ENCODE measurements around the gene CD55. TPM values are rescaled to one million over a fixed set of nuclear protein-coding genes. Genes with fewer than 3 reads are reported as not detected.
"Not testable (repeated sequence)": the region's sequence is repeated elsewhere in the genome, so short reads cannot be mapped to it uniquely, and the experiment has no call there.

Gene CD55
- total RNA-seq, 3 donors from 2014 or later (not counting 1 experiment from before 2014, with no cell fraction given) = 80.7 to 138 (median 113) TPM

DNA sequence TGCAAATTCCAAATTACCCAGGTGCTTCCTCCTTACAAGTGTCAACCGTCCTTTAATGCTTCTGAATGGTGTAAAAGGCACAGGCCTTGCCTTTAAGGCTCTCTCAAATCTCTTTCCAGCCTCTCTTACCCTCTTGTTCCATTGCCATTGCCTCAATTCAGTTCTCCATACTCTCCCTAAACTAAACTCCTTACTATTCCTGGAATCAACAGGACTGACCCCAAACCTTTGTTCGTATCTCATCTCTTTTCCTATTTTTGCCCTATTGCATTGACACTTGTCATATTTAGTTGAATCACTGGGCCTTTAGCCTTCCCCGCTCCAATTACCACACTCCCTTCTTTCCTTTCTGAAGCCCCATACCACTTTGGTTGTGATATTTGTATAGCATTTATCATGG, 3.9 kb upstream of the CD55 start:
- no peaks in the 10 kb centered on the region for H3K27me3 ChIP-seq (ENCODE audit: control insufficient read depth, insufficient read depth, low read length)
- H3K36me3 Mint-ChIP-seq = no peaks in the 10 kb centered on the region
- peaks cover 13 to 17% of the 10 kb centered on the region in 2 donors for H3K4me1 Mint-ChIP-seq
- ATAC-seq (no peak), DNase-seq (no peak)
- H3K27ac Mint-ChIP-seq = no peak overlapping the region
- H3K27me3 Mint-ChIP-seq (ENCODE audit: low read depth in 2 of 2) = peaks cover 3 to 8% of the 10 kb centered on the region in 2 donors
- no peaks in the 10 kb centered on the region for H3K36me3 ChIP-seq (ENCODE audit: control insufficient read depth, insufficient read depth, low read length)
- no peak overlapping the region for H3K4me3 Mint-ChIP-seq
- H3K27ac ChIP-seq (ENCODE audit: low read length) = no peak overlapping the region
- no peak overlapping the region for H3K4me3 ChIP-seq (ENCODE audit: low read length)
- TF ChIP-seq, protein P1, sequence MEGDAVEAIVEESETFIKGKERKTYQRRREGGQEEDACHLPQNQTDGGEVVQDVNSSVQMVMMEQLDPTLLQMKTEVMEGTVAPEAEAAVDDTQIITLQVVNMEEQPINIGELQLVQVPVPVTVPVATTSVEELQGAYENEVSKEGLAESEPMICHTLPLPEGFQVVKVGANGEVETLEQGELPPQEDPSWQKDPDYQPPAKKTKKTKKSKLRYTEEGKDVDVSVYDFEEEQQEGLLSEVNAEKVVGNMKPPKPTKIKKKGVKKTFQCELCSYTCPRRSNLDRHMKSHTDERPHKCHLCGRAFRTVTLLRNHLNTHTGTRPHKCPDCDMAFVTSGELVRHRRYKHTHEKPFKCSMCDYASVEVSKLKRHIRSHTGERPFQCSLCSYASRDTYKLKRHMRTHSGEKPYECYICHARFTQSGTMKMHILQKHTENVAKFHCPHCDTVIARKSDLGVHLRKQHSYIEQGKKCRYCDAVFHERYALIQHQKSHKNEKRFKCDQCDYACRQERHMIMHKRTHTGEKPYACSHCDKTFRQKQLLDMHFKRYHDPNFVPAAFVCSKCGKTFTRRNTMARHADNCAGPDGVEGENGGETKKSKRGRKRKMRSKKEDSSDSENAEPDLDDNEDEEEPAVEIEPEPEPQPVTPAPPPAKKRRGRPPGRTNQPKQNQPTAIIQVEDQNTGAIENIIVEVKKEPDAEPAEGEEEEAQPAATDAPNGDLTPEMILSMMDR (IDR thresholded peaks at IDR 0.05) = no peak
- intact Hi-C loops (cut with micrococcal nuclease) = no loop called here
- no peaks in the 10 kb centered on the region for H3K9me3 Mint-ChIP-seq
- H3K4me1 ChIP-seq (ENCODE audit: control insufficient read depth, insufficient read depth, low read length) = peaks cover 10% of the 10 kb centered on the region
- no peaks in the 10 kb centered on the region for H3K9me3 ChIP-seq (ENCODE audit: control insufficient read depth, insufficient read depth, low read length)
- WGBS (ENCODE audit: insufficient coverage) = 86% methylated on average over 2 of the region's 3 CpGs

DNA sequence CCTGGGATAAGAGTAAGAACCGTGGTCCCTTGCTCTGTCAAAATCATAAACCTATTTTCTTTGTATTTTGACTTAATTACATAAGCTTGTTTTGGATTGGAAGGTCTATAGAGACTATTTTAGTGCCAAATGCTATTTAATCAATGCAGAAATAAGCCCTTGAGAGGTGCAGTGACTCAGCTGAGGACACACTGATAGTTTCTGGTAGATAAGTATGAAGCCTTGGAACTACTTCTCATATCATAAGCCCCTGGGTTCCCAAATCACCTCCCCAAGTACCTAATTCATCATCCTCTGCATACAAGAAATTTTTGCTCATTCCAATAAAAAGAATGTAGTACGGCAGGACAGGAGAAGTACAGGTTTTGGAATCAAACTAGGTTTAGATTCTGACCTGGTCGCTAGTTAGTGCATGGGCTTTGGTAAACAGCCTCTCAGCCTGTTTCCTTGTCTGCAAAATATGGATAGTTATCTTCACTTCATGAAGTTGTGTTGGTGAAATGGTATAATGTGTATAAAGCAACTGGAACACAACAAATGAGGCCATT, 3.3 kb upstream of the CD55 start:
- Mint-ChIP-seq H3K36me3 (no peaks in the 10 kb centered on the region), H3K27ac (no peak overlapping the region), H3K4me1 (peaks cover 15 to 19% of the 10 kb centered on the region in 2 donors), H3K9me3 (no peaks in the 10 kb centered on the region), H3K4me3 (no peak overlapping the region), H3K27me3 (ENCODE audit: low read depth in 2 of 2) (peaks cover 3 to 8% of the 10 kb centered on the region in 2 donors)
- TF ChIP-seq, protein P1 (IDR thresholded peaks at IDR 0.05) = no peak
- no peaks in the 10 kb centered on the region for H3K9me3 ChIP-seq (ENCODE audit: control insufficient read depth, insufficient read depth, low read length)
- intact Hi-C loops (cut with micrococcal nuclease) = no loop called here
- WGBS (ENCODE audit: insufficient coverage) = 91% methylated on average over 2 of the region's 3 CpGs
- no peaks in the 10 kb centered on the region for H3K27me3 ChIP-seq (ENCODE audit: control insufficient read depth, insufficient read depth, low read length)
- no peak overlapping the region for H3K27ac ChIP-seq (ENCODE audit: low read length)
- no peak for ATAC-seq
- no peak for DNase-seq
- peaks cover 2% of the 10 kb centered on the region for H3K36me3 ChIP-seq (ENCODE audit: control insufficient read depth, insufficient read depth, low read length)
- no peak overlapping the region for H3K4me3 ChIP-seq (ENCODE audit: low read length)
- peaks cover 10% of the 10 kb centered on the region for H3K4me1 ChIP-seq (ENCODE audit: control insufficient read depth, insufficient read depth, low read length)

DNA sequence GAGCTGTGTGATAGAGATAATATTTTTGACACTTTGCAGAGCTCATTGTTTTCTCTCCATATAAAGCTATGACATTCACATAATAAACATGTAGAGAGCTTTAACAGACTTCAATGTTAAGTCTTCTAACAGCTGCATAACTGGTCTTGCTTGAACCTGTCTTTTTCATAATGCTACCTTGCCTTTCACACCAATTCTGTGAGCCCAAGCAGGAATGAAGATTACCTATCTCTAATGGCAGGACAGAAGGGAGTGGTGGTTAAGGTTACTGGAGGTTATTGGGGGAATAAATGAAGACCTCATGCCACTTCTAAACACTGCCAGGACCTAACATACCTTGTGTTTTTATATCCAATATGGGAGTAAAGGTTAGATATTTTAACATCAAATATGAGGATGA, 2.3 kb upstream of the CD55 start:
- Histone ChIP-seq H3K27ac (ENCODE audit: low read length) (no peak overlapping the region), H3K27me3 (ENCODE audit: control insufficient read depth, insufficient read depth, low read length) (no peaks in the 10 kb centered on the region), H3K9me3 (ENCODE audit: control insufficient read depth, insufficient read depth, low read length) (no peaks in the 10 kb centered on the region), H3K4me3 (ENCODE audit: low read length) (no peak overlapping the region), H3K4me1 (ENCODE audit: control insufficient read depth, insufficient read depth, low read length) (peaks cover 10% of the 10 kb centered on the region), H3K36me3 (ENCODE audit: control insufficient read depth, insufficient read depth, low read length) (peaks cover 10% of the 10 kb centered on the region)
- intact Hi-C loops (cut with micrococcal nuclease) = no loop called here
- Mint-ChIP-seq H3K9me3 (no peaks in the 10 kb centered on the region), H3K36me3 (no peaks in the 10 kb centered on the region), H3K4me3 (peak overlapping the region; percentile 22), H3K27ac (peak overlapping the region; percentile 96 to 97), H3K27me3 (ENCODE audit: low read depth in 2 of 2) (peaks cover under 1 to 3% of the 10 kb centered on the region in 2 donors), H3K4me1 (peaks cover 25 to 29% of the 10 kb centered on the region in 2 donors)
- DNase-seq (no peak), ATAC-seq (no peak)
- TF ChIP-seq, protein P1 (IDR thresholded peaks at IDR 0.05) = no peak

DNA sequence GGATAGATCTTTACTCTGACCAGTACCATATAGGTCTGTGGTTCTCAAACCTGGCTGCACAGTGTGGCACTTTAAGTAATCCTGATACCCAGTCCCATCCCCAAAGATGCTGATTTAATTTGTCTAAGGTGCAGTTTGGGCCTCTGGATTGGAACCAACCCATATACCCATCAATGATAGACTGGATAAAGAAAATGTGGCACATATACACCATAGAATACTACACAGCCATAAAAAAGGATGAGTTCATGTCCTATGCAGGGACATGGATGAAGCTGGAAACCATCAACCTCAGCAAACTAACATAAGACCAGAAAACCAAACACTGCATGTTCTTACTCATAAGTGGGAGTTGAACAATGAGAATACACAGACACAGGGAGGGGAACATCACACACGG, 1.4 kb upstream of the CD55 start:
- Histone ChIP-seq H3K36me3 (ENCODE audit: control insufficient read depth, insufficient read depth, low read length) (peaks cover 16% of the 10 kb centered on the region), H3K27ac (ENCODE audit: low read length) (peak overlapping the region; percentile 28), H3K4me1 (ENCODE audit: control insufficient read depth, insufficient read depth, low read length) (peaks cover 13% of the 10 kb centered on the region)
- H3K4me3 ChIP-seq (ENCODE audit: low read length); H3K27me3 Mint-ChIP-seq (ENCODE audit: low read depth in 2 of 2); H3K9me3 Mint-ChIP-seq; H3K27me3 ChIP-seq (ENCODE audit: control insufficient read depth, insufficient read depth, low read length); DNase-seq; H3K9me3 ChIP-seq (ENCODE audit: control insufficient read depth, insufficient read depth, low read length); H3K36me3 Mint-ChIP-seq; ATAC-seq: not testable (repeated sequence)
- intact Hi-C loops (cut with micrococcal nuclease) = loop anchor here (5.0 to 10.0 kb wide), 4 partner anchors 87 to 505 kb away; partner anchors contain the start of genes FCMR, PFKFB2 and YOD1
- H3K4me3 Mint-ChIP-seq = peak overlapping the region; percentile 32
- 60% methylated on average over 1 of the region's 1 CpG for WGBS (ENCODE audit: insufficient coverage)
- H3K4me1 Mint-ChIP-seq = peaks cover 26 to 29% of the 10 kb centered on the region in 2 donors
- peak overlapping the region; percentile 96 to 97 for H3K27ac Mint-ChIP-seq
